Activated CD4-positive, CD25-positive, alpha-beta regulatory T cell treated with anti-CD3 and anti-CD28 coated beads, Interleukin-2, amount 50 U/mL, for 16 hours (primary cell): ENCODE measurements around the gene ZNF85.
"Not testable (repeated sequence)": the region's sequence is repeated elsewhere in the genome, so short reads cannot be mapped to it uniquely, and the experiment has no call there.

Source experiments
- DNase-seq: peaks from one replicate; pipeline ENCODE4 v3.0.0-alpha.2; 2020; ENCODE audit warnings: low read depth, low spot score

The ZNF85 gene

DNA sequence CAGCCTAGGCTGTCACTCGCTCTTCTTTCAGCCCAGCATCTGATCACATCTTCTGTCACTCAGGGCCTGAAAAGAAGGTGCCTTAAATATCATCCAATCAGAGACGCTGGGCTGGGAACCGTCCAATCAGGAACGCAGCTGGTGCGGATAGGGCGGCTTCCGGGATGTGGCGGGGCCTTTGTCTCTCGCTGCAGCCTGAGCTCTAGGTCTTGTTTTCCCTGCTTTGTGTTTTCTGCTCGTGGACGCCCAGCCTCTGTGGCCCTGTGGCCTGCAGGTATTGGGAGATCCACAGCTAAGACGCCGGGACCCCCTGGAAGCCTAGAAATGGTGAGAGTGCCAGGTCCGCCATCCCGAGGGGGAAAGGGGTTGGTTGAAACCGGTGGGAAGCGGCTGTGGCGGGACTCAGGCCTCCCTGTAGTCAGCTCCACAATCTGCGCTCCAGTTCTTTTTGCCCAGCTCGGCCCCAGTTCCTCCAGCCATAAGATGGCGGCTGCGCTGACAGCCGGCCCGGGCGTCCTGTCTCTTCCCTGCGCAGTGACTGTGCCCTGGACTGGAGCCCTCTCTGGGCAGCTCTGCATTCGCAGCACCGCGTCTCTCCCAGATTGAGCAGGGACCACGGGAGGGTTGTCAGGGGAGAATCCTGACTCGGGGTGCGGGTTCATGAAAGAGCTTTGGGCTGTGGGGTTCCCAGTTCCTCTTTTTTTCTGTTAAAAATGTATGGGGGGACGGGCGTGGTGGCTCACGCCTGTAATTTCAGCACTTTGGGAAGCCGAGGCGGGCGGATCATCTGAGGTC is at the start of gene ZNF85:
TSS of gene ZNF85 (plus strand) at position 175 of the 795 bp plus-strand sequence. CDS start at position 325, 150 bp downstream.
- peak; percentile 80 for DNase-seq

- DNase-seq = no peak
These were observed 43.5 kb upstream of the ZNF85 start for GRCh38 chr19:20879501-20879900.

DNA sequence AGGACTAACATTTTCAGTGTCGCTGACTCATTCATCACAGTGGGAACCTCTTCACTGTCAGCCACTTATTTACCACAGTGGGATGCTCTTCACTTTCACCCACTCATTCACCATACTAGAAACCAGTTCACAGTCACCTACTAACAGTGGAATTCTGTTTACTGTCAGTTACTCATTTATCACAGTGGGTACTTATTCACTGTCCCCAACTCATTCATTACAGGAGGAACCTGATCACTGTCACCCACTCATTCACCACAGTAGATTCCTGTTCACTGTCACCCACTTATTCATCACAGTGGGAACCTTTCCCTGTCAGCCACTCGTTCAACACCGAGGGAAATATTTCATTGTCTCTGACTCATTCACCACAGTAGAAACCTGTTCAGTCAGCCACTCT is 10.1 kb upstream of the ZNF85 start:
- no peak for DNase-seq

GRCh38 chr19:20925481-20925880 is 2.4 kb downstream of the ZNF85 start:
- DNase-seq = no peak

DNA sequence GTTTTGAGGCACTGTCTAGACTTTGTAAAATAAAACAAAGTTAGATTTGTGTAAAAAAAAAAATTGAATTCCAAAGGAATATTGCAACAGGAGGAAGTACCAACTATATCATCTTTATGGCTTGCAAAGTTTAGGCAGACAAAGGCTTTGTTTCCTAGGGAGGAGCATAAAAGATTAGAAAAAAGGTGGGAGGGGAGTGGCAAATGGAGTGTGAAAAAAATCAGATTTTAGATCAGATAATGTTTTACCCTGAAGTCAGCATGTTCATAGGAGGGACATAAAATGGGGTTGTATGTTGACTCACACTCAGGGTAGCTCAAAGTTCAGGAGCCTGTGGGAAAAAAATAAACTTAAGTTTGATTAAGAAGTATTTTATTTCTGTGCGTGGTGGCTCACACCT is 3.7 kb downstream of the ZNF85 start:
- DNase-seq = no peak

GRCh38 chr19:20928371-20928770 is 5.3 kb downstream of the ZNF85 start:
- no peak for DNase-seq

- not testable (repeated sequence) for DNase-seq
These were observed 13.4 kb downstream of the ZNF85 start for GRCh38 chr19:20936322-20936947.

DNA sequence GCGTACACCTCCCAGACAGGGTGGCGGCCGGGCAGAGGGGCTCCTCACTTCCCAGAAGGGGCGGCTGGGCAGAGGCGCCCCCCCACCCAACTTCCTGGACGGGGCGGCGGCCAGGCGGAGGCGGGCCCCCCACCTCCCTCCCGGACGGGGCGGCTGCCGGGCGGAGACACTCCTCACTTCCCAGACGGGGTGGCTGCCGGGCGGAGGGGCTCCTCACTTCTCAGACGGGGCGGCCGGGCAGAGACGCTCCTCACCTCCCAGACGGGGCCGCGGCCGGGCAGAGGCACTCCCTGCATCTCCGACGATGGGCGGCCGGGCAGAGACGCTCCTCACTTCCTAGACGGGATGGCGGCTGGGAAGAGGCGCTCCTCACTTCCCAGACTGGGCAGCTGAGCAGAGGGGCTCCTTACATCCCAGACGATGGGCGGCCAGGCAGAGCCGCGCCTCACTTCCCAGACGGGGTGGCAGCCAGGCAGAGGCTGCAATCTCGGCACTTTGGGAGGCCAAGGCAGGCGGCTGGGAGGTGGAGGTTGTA is 29.6 kb downstream of the ZNF85 start:
- not testable (repeated sequence) for DNase-seq

- DNase-seq = no peak
These were observed 41.7 kb downstream of the ZNF85 start for GRCh38 chr19:20964798-20965197.

- DNase-seq = no peak
These were observed 45.0 kb downstream of the ZNF85 start for GRCh38 chr19:20968092-20968491.

GRCh38 chr19:20969498-20969897 is 46.4 kb downstream of the ZNF85 start:
- DNase-seq = no peak

GRCh38 chr19:20969898-20970297 is 46.8 kb downstream of the ZNF85 start:
- DNase-seq = no peak

DNA sequence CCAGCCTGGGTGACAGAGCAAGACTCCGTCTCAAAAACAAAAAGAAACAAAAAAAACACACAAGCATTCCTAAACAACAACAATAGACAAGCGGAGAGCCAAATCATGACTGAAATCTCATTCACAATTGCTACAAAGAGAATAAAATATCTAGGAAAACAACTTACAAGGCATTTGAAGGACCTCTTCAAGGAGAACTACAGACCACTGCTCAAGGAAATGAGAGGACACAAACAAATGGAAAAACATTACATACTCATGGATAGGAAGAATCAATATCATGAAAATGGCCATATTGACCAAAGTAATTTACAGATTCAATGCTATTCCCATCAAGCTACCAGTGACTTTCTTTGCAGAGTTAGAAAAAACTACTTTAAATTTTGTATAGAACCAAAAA is 69.7 kb downstream of the ZNF85 start:
- not testable (repeated sequence) for DNase-seq

DNA sequence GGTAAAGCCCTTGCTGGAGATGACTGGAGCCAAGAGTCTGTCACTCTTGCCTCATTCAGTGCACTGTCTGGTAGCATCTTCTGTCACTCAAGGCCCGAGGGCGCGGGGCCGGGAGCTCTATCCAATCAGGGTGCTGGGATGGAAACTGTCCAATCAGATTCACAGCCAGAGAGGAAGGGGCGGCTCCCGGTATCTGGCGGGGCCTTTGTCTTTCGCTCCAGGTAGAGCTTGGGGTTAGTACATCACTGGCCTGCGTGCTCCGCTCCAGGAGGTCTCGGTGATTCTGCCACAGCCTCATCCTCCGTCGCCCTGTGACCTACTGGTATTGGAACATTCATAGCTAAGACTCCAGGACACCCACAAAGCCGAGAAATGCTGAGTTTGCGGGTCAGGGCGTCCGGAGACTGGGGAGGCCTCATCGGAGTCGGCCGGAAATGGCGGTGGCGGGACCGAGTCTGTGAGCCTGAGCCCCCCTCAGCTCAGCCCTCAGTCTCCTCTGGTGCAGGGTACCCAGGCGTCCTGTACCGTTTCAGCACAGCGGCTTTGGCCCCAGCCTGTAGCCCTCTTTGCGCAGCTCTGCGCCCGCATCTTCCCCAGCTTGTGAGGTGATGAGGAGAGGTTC is 76.8 kb downstream of the ZNF85 start:
- DNase-seq = peak; percentile 78
